SU-DHL-6 (cell line): ENCODE results near the gene NHSL2.

Source experiments
- H2AFZ ChIP-seq: fragments of 200-600 bp; sonication (generic); 2 replicates; pipeline ENCODE4 v1.6.1; 2014; ENCODE audit warnings: low read depth, mild to moderate bottlenecking, moderate library complexity, mixed read lengths, antibody characterized with exemption, low read length; ENCODE audit not compliant: severe bottlenecking
- H3F3A ChIP-seq: fragments of 200-600 bp; shearing (Covaris generic); 2 replicates; pipeline ENCODE4 v1.6.0; 2016; ENCODE audit warnings: antibody characterized with exemption, mild to moderate bottlenecking; ENCODE audit not compliant: insufficient read depth
- H3K27ac ChIP-seq: fragments of 200-600 bp; sonication (generic); 2 replicates; pipeline ENCODE4 v1.5.1; 2016; ENCODE audit warnings: low read depth, mild to moderate bottlenecking, low read length, moderate library complexity, mixed read lengths
- H3K27me3 ChIP-seq: fragments of 200-600 bp; sonication (generic), shearing (Covaris generic); 2 replicates; pipeline ENCODE4 v1.6.0; 2014; ENCODE audit warnings: mild to moderate bottlenecking, low read length
- H3K36me3 ChIP-seq: fragments of 200-600 bp; sonication (generic); 2 replicates; pipeline ENCODE4 v1.6.1; 2014; ENCODE audit warnings: mild to moderate bottlenecking, low read length, mixed read lengths
- H3K4me2 ChIP-seq: fragments of 300-600, 200-600 bp; shearing (Covaris generic), sonication (generic); 2 replicates; pipeline ENCODE4 v1.6.0; 2014; ENCODE audit warnings: low read length, low read depth, mild to moderate bottlenecking; ENCODE audit not compliant: poor library complexity, severe bottlenecking
- H3K4me3 ChIP-seq: fragments of 200-600 bp; sonication (generic); 2 replicates; pipeline ENCODE4 v1.5.1; 2014; ENCODE audit warnings: antibody characterized with exemption, low read length, mild to moderate bottlenecking, mixed read lengths; ENCODE audit not compliant: insufficient read depth, poor library complexity, severe bottlenecking
- H3K79me2 ChIP-seq: fragments of 200-600 bp; sonication (generic); 2 replicates; pipeline ENCODE4 v1.6.1; 2014; ENCODE audit warnings: mild to moderate bottlenecking, low read length, moderate library complexity; ENCODE audit not compliant: insufficient read depth
- H3K9ac ChIP-seq: fragments of 200-600 bp; sonication (generic); 2 replicates; pipeline ENCODE4 v1.7.0; 2014; ENCODE audit warnings: mild to moderate bottlenecking, low read length
- H3K9me2 ChIP-seq: fragments of 200-600 bp; sonication (generic); replicated peaks from 2 replicates; pipeline ENCODE4 v1.6.1; 2014; ENCODE audit warnings: low read length; ENCODE audit not compliant: insufficient read depth
- H3K9me3 ChIP-seq: fragments of 200-600 bp; sonication (generic); 2 replicates; pipeline ENCODE4 v1.6.1; 2014; ENCODE audit warnings: low read length, mixed read lengths; ENCODE audit not compliant: insufficient read depth
- H4K20me1 ChIP-seq: fragments of 200-600 bp; sonication (generic); 2 replicates; pipeline ENCODE4 v1.6.1; 2014; ENCODE audit warnings: low read depth, mild to moderate bottlenecking, antibody characterized with exemption, low read length, moderate library complexity, mixed read lengths
- EZH2phosphoT487 ChIP-seq: fragments of 200-600 bp; sonication (generic), shearing (Covaris generic); conservative IDR thresholded peaks from 2 replicates; pipeline ENCODE4 v1.6.1; 2018; ENCODE audit warnings: mild to moderate bottlenecking, antibody characterized with exemption, low read length, moderate library complexity, mixed read lengths
- TF ChIP-seq, protein P1 (sequence below): fragments of 200-600 bp; sonication (generic); IDR thresholded peaks from one replicate; pipeline ENCODE4 v1.5.1; 2017; ENCODE audit warnings: antibody characterized with exemption, mild to moderate bottlenecking, low read length, moderate library complexity; ENCODE audit not compliant: insufficient read depth, poor library complexity, severe bottlenecking

NHSL2 gene

DNA sequence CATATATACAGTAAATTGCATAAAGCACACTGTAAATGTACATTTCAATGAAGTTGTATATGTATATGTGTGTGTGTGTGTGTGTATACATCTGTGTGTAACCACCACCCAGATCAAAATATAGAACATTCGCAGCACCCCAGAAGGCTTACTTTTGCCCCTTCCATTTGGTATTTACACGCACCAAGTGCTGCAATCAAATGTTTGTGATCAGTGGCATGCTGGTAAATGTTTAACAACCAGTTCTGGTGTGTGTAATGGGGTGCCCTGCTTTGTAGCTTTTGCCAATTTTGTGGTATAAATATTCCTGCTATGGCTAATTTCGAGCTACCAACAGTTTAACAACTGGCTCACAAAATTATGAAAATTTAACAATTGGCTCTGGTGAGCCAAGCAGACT is 119.8 kb downstream of the NHSL2 start:
- Histone ChIP-seq H3K27me3 (no peaks in the 10 kb centered on the region), H3K79me2 (no peaks in the 10 kb centered on the region), H3K27ac (no peak overlapping the region), H2AFZ (no peak overlapping the region), H3F3A (no peaks in the 10 kb centered on the region), H3K9me3 (no peaks in the 10 kb centered on the region), H3K4me3 (no peak overlapping the region), H3K36me3 (no peaks in the 10 kb centered on the region), H4K20me1 (no peaks in the 10 kb centered on the region), H3K9ac (no peak overlapping the region), H3K4me2 (no peak overlapping the region), H3K9me2 (no peaks in the 10 kb centered on the region)
- TF ChIP-seq, protein P1, sequence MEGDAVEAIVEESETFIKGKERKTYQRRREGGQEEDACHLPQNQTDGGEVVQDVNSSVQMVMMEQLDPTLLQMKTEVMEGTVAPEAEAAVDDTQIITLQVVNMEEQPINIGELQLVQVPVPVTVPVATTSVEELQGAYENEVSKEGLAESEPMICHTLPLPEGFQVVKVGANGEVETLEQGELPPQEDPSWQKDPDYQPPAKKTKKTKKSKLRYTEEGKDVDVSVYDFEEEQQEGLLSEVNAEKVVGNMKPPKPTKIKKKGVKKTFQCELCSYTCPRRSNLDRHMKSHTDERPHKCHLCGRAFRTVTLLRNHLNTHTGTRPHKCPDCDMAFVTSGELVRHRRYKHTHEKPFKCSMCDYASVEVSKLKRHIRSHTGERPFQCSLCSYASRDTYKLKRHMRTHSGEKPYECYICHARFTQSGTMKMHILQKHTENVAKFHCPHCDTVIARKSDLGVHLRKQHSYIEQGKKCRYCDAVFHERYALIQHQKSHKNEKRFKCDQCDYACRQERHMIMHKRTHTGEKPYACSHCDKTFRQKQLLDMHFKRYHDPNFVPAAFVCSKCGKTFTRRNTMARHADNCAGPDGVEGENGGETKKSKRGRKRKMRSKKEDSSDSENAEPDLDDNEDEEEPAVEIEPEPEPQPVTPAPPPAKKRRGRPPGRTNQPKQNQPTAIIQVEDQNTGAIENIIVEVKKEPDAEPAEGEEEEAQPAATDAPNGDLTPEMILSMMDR = no peak
- no peak for TF ChIP-seq EZH2phosphoT487

DNA sequence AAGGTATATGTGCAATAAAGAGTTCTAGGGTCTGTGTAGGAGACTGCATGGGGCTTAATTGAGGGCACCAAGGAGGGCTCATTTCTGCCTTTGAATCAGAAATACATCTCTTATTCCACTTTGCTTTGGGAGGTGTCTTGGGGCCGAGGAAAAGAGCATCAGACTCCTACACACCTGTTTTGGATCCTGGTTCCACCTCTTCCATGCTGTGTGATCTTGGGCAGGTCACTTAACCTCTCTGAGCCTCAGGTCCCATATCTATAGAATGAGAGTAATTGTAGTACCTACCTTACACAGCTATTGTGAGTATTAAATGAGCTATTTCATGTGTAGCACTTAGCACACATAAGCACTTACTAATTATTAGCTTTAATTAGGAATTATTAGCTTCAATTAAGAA is 120.5 kb downstream of the NHSL2 start:
- Histone ChIP-seq H3F3A (no peaks in the 10 kb centered on the region), H3K4me3 (no peak overlapping the region), H2AFZ (no peak overlapping the region), H3K79me2 (no peaks in the 10 kb centered on the region), H3K36me3 (no peaks in the 10 kb centered on the region), H3K9me3 (no peaks in the 10 kb centered on the region), H3K4me2 (no peak overlapping the region), H3K9me2 (no peaks in the 10 kb centered on the region), H3K9ac (no peak overlapping the region), H4K20me1 (no peaks in the 10 kb centered on the region), H3K27ac (no peak overlapping the region), H3K27me3 (no peaks in the 10 kb centered on the region)
- TF ChIP-seq, protein P1 = no peak
- no peak for TF ChIP-seq EZH2phosphoT487

DNA sequence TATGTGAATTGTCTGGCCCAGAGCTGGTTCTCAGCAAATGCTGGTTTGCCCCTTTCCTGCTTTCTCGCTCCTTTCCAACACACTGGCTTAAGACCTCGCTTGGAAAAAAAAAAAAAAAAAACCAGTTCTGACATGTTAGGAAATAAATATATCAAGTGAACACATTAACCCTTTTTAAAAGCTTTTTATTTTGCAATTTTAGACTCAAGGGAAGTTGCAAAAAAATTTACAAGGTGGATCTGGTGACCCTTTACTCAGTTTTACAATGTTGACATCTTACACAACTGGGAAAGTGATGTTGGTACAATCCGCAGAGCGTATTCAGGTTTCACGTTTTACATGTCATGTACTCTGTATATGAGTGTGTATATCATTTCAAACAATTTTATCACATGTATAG is 121.0 kb downstream of the NHSL2 start:
- TF ChIP-seq EZH2phosphoT487 = no peak
- TF ChIP-seq, protein P1 = no peak
- H3K9ac ChIP-seq = no peak overlapping the region
- H3K27ac ChIP-seq = no peak overlapping the region
- no peaks in the 10 kb centered on the region for H3K9me2 ChIP-seq
- no peaks in the 10 kb centered on the region for H4K20me1 ChIP-seq
- H3K79me2 ChIP-seq = no peaks in the 10 kb centered on the region
- H2AFZ ChIP-seq = no peak overlapping the region
- H3K9me3 ChIP-seq = no peaks in the 10 kb centered on the region
- H3K4me3 ChIP-seq = no peak overlapping the region
- no peaks in the 10 kb centered on the region for H3K27me3 ChIP-seq
- no peaks in the 10 kb centered on the region for H3F3A ChIP-seq
- H3K4me2 ChIP-seq = no peak overlapping the region
- H3K36me3 ChIP-seq = no peaks in the 10 kb centered on the region

DNA sequence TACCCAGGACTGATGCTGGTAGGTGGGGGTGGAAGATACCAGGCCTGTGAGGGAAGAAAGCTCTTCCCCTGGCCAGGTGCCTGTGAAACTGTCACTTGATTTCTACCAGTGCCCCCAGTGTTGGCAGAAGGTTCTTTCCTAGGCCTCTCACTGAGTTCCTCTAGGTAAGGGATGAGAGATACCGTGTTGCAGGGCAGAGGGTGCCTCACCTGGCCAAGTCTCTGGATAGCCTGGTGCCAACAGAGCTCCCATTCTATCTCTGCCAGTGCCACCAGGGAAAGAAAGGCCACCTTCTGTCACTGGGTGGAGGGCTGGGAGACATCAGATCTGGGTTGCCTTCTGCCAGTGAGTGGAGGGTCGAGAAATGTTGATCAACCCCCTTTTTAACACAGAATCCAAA is 127.0 kb downstream of the NHSL2 start:
- Histone ChIP-seq H3F3A (no peaks in the 10 kb centered on the region), H3K27me3 (no peaks in the 10 kb centered on the region), H3K9ac (no peak overlapping the region), H3K4me3 (no peak overlapping the region), H2AFZ (no peak overlapping the region), H3K79me2 (no peaks in the 10 kb centered on the region), H3K9me2 (no peaks in the 10 kb centered on the region), H3K9me3 (no peaks in the 10 kb centered on the region), H3K36me3 (no peaks in the 10 kb centered on the region), H4K20me1 (no peaks in the 10 kb centered on the region), H3K4me2 (no peak overlapping the region), H3K27ac (no peak overlapping the region)
- no peak for TF ChIP-seq EZH2phosphoT487
- TF ChIP-seq, protein P1 = no peak
